T-helper 2 cell (primary cell): ENCODE results near the gene TEDC2.
"Not testable (repeated sequence)": the region's sequence is repeated elsewhere in the genome, so short reads cannot be mapped to it uniquely, and the experiment has no call there.

Experiments
- DNase-seq, 5 experiments: peaks; one replicate each; pipeline versions ENCODE4 v3.0.0 to v3.0.0-alpha.2; 2012 to 2022
- total RNA-seq, 2 donors: gene quantifications; one replicate each; lab custom pipeline; 2026; lab: John Stamatoyannopoulos, UW

Gene TEDC2
- 0.94 to 1.1 reads per million in 2 donors for total RNA-seq

- DNase-seq, result peak; percentile 94 to 98 (median 97)
Measured at GRCh38 chr16:2459647-2460390, at the start of gene TEDC2. TEDC2 (plus strand) TSS chr16:2460109; CDS start chr16:2460145, 36 bp downstream.

GRCh38 chr16:2415085-2415484 lies 44.8 kb upstream of the TEDC2 start:
- DNase-seq, result no peak

GRCh38 chr16:2420035-2420434 lies 39.9 kb upstream of the TEDC2 start:
- no peak for DNase-seq

- no peak for DNase-seq
Measured at GRCh38 chr16:2422123-2422867, 37.6 kb upstream of the TEDC2 start.

GRCh38 chr16:2424061-2425007 lies 35.6 kb upstream of the TEDC2 start:
- no peak for DNase-seq

- DNase-seq, result no peak
Measured at GRCh38 chr16:2425008-2425518, 34.8 kb upstream of the TEDC2 start.

GRCh38 chr16:2425825-2426430 lies 34.0 kb upstream of the TEDC2 start:
- no peak for DNase-seq

GRCh38 chr16:2426941-2427361 lies 33.0 kb upstream of the TEDC2 start:
- no peak for DNase-seq

GRCh38 chr16:2427526-2427925 lies 32.4 kb upstream of the TEDC2 start:
- no peak for DNase-seq

- peak in 1 of 5 experiments; percentile 15 for DNase-seq
Measured at GRCh38 chr16:2428051-2428783, 31.7 kb upstream of the TEDC2 start.

- no peak for DNase-seq
Measured at GRCh38 chr16:2428784-2429033, 31.2 kb upstream of the TEDC2 start.

GRCh38 chr16:2429034-2429770 lies 30.7 kb upstream of the TEDC2 start, which contains the start of gene CCNF:
CCNF (plus strand) TSS chr16:2429447; CDS start chr16:2429482, 35 bp downstream.
- peak; percentile 84 to 98 (median 97) for DNase-seq

GRCh38 chr16:2429771-2430663 lies 29.9 kb upstream of the TEDC2 start:
- DNase-seq, result peak in 1 of 5 experiments; percentile 60

- DNase-seq, result no peak
Measured at GRCh38 chr16:2432286-2432685, 27.6 kb upstream of the TEDC2 start.

GRCh38 chr16:2432801-2433505 lies 27.0 kb upstream of the TEDC2 start:
- DNase-seq, result no peak

GRCh38 chr16:2435236-2435635 lies 24.7 kb upstream of the TEDC2 start:
- DNase-seq, result not testable (repeated sequence)

GRCh38 chr16:2436110-2436509 lies 23.8 kb upstream of the TEDC2 start:
- no peak for DNase-seq

- DNase-seq, result no peak
Measured at GRCh38 chr16:2437032-2437790, 22.7 kb upstream of the TEDC2 start.
